ENCODE measurements around the gene EFHB.

GRCh38 chr3:19947549-19948225 lies 13.7 kb upstream of the EFHB start:
- TF ChIP-seq, protein P1, sequence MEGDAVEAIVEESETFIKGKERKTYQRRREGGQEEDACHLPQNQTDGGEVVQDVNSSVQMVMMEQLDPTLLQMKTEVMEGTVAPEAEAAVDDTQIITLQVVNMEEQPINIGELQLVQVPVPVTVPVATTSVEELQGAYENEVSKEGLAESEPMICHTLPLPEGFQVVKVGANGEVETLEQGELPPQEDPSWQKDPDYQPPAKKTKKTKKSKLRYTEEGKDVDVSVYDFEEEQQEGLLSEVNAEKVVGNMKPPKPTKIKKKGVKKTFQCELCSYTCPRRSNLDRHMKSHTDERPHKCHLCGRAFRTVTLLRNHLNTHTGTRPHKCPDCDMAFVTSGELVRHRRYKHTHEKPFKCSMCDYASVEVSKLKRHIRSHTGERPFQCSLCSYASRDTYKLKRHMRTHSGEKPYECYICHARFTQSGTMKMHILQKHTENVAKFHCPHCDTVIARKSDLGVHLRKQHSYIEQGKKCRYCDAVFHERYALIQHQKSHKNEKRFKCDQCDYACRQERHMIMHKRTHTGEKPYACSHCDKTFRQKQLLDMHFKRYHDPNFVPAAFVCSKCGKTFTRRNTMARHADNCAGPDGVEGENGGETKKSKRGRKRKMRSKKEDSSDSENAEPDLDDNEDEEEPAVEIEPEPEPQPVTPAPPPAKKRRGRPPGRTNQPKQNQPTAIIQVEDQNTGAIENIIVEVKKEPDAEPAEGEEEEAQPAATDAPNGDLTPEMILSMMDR (IDR thresholded peaks at IDR 0.05), result no peak
- no peak for TF ChIP-seq ZFX (IDR thresholded peaks at IDR 0.05; ENCODE audit: borderline replicate concordance)

Data from 22Rv1 (cell line).